HG02642 (cell line): ENCODE measurements around the gene FXYD7.
A peak's percentile ranks its signal among the peaks of the same experiment; 100 is the strongest.
"Not testable (repeated sequence)": the region's sequence is repeated elsewhere in the genome, so short reads cannot be mapped to it uniquely, and the experiment has no call there.

ENCODE experiments used
- ATAC-seq: cut with Tn5 transposase; IDR thresholded peaks from one replicate; pipeline ENCODE4 v1.9.1; 2021; ENCODE audit warnings: mild to moderate bottlenecking; ENCODE audit not compliant: unreplicated experiment, poor library complexity

Gene FXYD7

GRCh38 chr19:35125270-35125717 lies 17.8 kb upstream of the FXYD7 start:
- no peak for ATAC-seq

DNA sequence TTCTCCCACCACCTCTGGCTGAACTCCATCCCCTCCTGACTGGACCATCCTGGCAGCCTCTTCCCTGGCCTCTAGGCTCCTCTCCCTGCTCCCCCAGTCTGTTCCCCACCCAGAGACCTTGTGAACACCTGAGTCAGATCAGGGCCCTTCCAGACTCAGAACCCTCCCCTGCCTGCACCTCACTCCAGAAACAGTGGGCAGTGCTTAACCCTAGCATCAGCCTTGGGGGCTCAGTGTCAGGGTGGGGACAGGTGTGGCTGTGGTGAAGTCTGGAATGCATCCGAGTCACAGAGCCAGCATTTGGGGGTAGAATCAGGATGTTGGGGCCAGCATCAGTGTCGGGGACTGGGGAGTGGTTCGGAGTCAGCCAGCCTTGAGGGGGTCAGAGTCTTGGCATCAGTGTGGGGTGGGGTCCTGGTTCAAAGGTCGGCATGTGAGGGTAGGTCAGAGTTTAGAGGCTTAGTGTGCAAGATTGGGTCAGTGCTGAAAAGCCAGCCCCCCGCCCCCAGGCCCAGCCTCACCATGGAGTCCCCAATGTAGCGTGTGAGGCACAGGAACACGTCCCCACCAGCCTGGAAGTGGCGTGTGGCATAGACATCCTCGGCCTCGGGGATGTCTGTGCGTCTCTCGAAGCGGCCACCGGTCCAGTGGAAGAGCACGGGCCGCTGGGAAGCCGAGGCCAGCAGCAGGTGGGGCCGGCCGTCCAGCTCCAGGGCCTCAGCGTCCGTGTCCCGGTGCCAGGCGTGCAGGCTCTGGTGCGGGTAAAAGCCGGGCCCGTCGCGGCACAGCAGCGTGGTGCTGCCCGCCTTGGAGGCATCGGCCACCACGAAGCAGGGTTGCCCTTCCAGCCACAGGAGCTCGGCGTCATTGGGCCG lies 17.1 kb upstream of the FXYD7 start:
- no peak for ATAC-seq

- ATAC-seq = no peak
These were observed 16.5 kb upstream of the FXYD7 start for GRCh38 chr19:35126624-35126959.

DNA sequence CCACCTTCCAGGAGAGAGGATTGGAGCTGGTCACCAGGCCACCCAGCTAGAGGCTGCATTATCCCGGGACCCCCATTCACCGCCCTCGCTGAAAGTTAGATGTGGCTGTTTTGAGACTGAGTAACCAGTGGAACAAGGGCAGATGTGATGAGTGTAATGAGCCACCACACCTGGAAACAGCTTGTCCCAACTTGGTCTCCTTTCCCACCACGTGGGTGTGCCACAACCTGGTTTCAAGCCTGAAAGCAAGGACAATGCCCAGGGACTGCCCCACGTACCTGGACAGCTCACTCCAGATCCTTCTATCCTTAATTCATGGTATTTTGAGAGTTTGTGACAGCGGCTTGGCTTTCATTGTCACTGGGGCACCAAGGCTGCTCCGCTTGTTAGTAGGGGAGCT lies 15.2 kb upstream of the FXYD7 start:
- no peak for ATAC-seq

GRCh38 chr19:35128398-35129057 lies 14.5 kb upstream of the FXYD7 start:
- ATAC-seq = no peak

GRCh38 chr19:35129724-35130274 lies 13.3 kb upstream of the FXYD7 start:
- ATAC-seq = not testable (repeated sequence)

DNA sequence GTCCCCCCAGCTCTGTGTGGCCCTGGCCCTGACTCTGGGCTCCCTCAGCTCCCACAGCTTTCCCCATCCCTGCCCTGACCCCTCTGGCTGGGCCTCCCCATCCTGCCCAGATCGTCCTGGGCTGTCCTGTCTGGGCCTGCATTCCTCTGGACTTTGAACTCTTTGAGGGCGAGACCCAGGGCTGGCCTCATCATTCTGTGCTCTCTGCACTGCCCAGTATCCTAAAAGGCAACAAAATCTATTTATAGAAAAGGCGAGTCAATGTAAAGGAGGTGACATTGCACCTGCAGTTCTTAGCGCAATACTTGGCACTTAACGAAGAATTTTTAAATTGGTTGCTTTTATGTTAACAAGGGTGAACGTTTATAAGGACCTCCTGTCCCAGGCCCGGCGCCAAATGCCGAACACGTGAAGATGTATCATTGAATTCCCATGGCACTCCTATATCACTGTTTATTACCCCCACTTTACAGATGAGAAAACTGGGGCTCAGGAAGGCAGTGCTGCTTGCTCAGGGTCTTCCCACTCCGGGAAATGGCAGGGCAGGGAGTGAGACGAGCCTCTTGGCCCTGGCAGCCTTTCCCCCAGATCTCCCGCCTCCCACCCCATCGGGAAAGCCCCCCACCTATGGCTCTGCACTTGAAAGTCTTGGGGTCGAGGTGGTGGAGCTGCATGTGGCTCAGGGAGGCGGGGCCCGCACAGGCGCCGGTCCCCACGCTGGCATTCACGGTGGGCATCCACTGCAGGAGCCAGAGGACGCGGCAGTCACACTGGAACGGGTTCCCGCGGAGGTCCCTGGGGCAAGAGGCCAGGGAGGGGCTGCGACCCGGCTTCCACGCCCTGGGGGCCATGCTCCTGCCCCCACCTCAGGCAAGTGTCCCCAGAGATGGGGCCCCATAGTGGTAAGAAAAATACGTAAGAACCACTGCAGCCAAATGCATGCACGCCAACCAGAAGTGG lies 12.0 kb upstream of the FXYD7 start:
- no peak for ATAC-seq

- ATAC-seq = no peak
These were observed 10.8 kb upstream of the FXYD7 start for GRCh38 chr19:35132254-35132653.

DNA sequence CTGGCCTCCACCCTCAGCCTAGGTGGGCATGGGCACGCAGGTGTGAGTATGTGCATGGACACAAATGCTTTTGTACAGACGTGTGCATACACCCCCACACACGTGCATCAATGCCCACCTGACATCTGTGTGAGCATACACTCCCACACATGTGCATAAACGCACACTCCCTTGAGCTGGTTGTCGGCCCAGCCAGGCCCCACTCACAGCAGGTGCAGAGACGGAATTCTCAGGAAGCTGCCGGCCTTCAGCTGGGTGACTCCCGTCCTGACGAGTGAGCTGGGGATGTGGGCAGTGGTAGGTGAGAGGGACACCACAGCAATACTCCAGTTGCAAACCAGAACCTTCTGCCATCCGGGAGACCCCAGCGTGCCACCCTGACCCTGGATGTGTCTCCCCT lies 9.2 kb upstream of the FXYD7 start:
- ATAC-seq = no peak

GRCh38 chr19:35134601-35135242 lies 8.3 kb upstream of the FXYD7 start, which contains the start of gene LGI4:
Gene LGI4, minus strand, starts transcription at chr19:35135059. Its CDS starts 379 bp downstream, at chr19:35134680.
- no peak for ATAC-seq

- peak; percentile 53 for ATAC-seq
These were observed 7.6 kb upstream of the FXYD7 start for GRCh38 chr19:35135389-35135909.

DNA sequence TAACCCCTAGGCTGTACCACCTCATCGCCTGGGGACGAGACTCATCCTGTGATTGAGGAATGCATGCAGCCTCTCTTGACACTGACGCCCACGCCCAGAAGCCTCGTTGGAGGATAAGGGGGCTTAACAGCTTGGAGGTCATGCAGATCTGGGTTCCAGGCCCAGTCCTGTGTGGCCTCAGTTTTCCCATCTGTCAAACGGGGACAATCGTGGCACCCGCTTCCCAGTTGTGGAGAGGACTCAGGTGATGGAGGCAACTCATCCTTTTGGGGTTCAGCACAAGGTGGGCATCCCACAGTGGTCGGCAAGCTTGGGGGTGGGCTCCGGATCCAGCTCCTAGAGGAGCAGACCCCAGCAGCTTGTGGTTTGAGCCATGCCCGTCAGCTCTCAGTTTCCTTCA lies 6.8 kb upstream of the FXYD7 start:
- ATAC-seq = no peak

GRCh38 chr19:35136977-35137702 lies 5.9 kb upstream of the FXYD7 start:
- no peak for ATAC-seq

- no peak for ATAC-seq
These were observed 4.7 kb upstream of the FXYD7 start, which contains the start of gene FXYD1 for GRCh38 chr19:35138305-35138892. Gene FXYD1, plus strand, starts transcription at chr19:35138824. Its CDS starts 1,256 bp downstream, at chr19:35140080.

DNA sequence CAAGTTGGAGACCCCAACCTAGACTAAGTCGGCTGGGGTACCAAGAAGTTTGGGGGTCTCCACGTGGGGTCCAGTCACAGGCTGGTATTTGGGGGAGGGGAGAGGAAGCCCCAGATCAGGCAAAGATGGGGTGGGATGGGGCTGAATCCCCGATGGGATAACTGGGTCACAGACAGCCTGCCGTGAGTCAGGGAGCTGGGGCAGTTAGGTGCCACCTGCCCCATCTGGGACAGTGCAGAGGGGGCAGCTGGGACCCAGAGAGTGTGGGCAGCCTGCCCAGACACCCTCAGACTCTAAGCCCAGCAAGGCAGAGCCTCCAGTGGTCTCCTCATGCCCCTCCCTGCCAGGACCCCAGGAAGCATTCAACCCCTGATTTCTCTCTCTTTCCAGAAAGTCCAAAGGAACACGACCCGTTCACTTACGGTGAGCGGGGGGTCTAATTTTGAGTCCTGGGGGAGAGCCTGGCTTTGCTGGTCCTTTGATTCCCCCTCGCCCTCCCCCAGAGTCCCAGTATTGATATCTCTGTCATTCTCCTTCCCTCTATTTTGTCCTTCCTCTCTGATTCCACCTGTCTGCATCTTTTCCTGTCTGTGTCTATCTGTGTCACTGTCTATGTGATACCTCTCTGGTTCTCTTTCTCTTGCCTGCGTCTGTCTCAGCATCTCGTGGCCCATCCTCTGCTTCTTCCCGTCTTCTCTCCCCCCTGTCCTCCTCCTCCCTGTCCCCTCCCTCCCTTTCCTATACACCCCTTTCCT lies 2.7 kb upstream of the FXYD7 start:
- ATAC-seq = no peak

DNA sequence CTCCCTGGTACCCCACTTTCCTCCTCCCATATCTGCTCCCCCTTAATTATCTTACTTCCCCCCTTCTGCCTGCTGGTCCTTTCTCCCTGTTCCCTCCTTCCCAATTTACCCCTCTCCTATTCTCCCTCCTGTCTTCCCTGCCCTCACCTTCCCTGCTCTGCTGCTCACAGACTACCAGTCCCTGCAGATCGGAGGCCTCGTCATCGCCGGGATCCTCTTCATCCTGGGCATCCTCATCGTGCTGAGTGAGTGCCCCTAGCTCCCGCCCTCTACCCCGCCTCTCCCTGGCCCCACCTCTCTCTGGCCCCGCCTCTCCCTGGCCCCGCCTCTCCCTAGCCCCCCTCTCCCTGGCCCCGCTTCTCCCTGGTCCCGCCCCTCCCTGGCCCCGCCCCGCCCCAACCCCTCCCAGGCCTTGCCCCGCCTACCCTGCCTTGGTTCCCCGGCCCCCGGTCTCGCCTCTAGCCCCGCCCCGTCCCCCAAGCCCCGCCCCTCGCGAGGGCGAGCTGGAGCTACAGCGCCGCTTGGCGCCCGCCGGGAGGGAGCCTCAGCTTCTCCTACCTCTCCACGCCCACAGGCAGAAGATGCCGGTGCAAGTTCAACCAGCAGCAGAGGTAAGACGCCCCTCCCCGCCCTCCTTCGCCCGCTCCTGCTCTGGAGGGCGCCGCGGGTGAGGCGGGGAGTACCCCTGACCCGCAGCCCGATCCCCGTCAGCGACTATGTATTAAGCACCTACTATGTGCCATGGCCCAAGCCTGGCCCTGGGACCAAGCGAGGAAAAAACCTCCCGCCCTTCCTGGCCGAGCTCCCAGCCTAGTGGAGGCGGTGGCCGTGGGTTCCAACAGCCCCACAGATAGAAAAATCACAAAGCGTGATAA lies 1.9 kb upstream of the FXYD7 start:
- ATAC-seq = peak; percentile 53
